Measurements from ENCODE around the gene SMIM29. TPM values are rescaled to one million over a fixed set of nuclear protein-coding genes. Genes with fewer than 3 reads are reported as not detected.

Gene SMIM29
- total and polyA plus RNA-seq, 9 donors, result 2.0 to 26.6 (median 17.8) TPM

- intact Hi-C loops (cut with DNase I), result no loop called here
- no peaks in the 10 kb centered on the region for H3K9me3 ChIP-seq
- TF ChIP-seq CTCF (IDR thresholded peaks at IDR 0.05), result no peak
- TF ChIP-seq EP300 (IDR thresholded peaks at IDR 0.05), result no peak
- TF ChIP-seq POLR2A (IDR thresholded peaks at IDR 0.05), result no peak
- no peaks in the 10 kb centered on the region for H3K27me3 ChIP-seq
- no peak overlapping the region for H3K4me3 ChIP-seq
- WGBS, 3 donors, result 51 to 73% (median 64%) methylated on average over 5 of the region's 5 CpGs
- no peaks in the 10 kb centered on the region for H3K36me3 ChIP-seq
- DNase-seq, result no peak
- no peak overlapping the region for H3K27ac ChIP-seq
- no peaks in the 10 kb centered on the region for H3K4me1 ChIP-seq (ENCODE audit: insufficient read depth)
These were observed 39.8 kb upstream of the SMIM29 start for GRCh38 chr6:34288581-34288980.

DNA sequence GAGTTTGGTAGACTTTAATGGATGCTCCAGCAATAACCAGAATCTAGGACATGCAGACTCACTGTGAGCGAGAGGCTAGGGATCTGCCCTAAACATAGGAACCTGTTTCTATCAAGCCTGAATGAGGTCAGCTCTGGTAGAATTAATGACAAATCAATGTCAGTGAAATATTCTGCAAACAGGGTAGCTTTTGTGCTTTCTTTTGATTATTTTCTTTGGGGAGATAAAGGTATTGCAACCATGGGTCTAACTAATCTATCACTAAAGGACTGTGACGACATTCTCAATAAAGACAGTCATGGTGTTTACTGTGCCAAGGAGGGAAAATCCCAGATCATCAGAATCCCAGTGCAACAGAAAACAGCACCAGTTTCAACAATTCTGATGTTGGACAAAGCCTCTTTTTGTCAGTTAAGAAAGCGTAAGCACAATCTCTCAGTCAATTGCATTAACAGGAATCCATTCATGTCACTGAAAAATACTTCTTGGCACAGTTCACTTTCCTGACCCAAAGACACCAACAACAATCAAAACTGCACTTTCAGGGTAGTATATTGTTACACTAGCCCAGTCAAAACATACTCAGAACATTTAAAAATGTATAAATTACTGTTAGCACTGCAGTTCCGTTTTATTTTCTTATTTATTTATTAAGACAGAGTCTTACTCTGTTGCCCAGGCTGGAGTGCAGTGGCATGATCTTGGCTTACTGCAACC is 36.8 kb upstream of the SMIM29 start:
- H3K27ac ChIP-seq, result no peak overlapping the region
- H3K27me3 ChIP-seq, result no peaks in the 10 kb centered on the region
- 89 to 91% (median 90%) methylated on average over 4 of the region's 4 CpGs for WGBS, 3 donors
- H3K4me1 ChIP-seq (ENCODE audit: insufficient read depth), result no peaks in the 10 kb centered on the region
- H3K4me3 ChIP-seq, result no peak overlapping the region
- no peaks in the 10 kb centered on the region for H3K9me3 ChIP-seq
- no peak for DNase-seq
- intact Hi-C loops (cut with DNase I), result no loop called here
- no peak for TF ChIP-seq CTCF (IDR thresholded peaks at IDR 0.05)
- no peak for TF ChIP-seq POLR2A (IDR thresholded peaks at IDR 0.05)
- no peak for TF ChIP-seq EP300 (IDR thresholded peaks at IDR 0.05)
- no peaks in the 10 kb centered on the region for H3K36me3 ChIP-seq

- H3K9me3 ChIP-seq, result no peaks in the 10 kb centered on the region
- intact Hi-C loops (cut with DNase I), result no loop called here
- H3K4me3 ChIP-seq, result no peak overlapping the region
- no peak overlapping the region for H3K27ac ChIP-seq
- no peaks in the 10 kb centered on the region for H3K27me3 ChIP-seq
- peak; percentile 39 to 75 (median 47) for DNase-seq
- TF ChIP-seq CTCF (IDR thresholded peaks at IDR 0.05) (no peak), EP300 (IDR thresholded peaks at IDR 0.05) (no peak), POLR2A (IDR thresholded peaks at IDR 0.05) (no peak)
- H3K36me3 ChIP-seq, result no peaks in the 10 kb centered on the region
- no peaks in the 10 kb centered on the region for H3K4me1 ChIP-seq (ENCODE audit: insufficient read depth)
- WGBS, 3 donors, result 49 to 51% (median 50%) methylated on average over 4 of the region's 4 CpGs
These were observed 36.0 kb upstream of the SMIM29 start for GRCh38 chr6:34284563-34285447.

- intact Hi-C loops (cut with DNase I), result no loop called here
- no peak for DNase-seq
- Histone ChIP-seq H3K27ac (no peak overlapping the region), H3K27me3 (no peaks in the 10 kb centered on the region), H3K4me1 (ENCODE audit: insufficient read depth) (no peaks in the 10 kb centered on the region), H3K4me3 (no peak overlapping the region), H3K36me3 (no peaks in the 10 kb centered on the region), H3K9me3 (no peaks in the 10 kb centered on the region)
- 78 to 85% (median 83%) methylated on average over 6 of the region's 6 CpGs for WGBS, 3 donors
- TF ChIP-seq POLR2A (IDR thresholded peaks at IDR 0.05) (no peak), CTCF (IDR thresholded peaks at IDR 0.05) (no peak), EP300 (IDR thresholded peaks at IDR 0.05) (no peak)
These were observed 33.0 kb upstream of the SMIM29 start for GRCh38 chr6:34281702-34282334.
